Iris pigment epithelial cell (primary cell): ENCODE data around the gene NCOR2.

Experiments used
- DNase-seq: peaks from one replicate; pipeline ENCODE4 v3.0.0-alpha.2; 2011; ENCODE audit warnings: low read depth

NCOR2 gene

GRCh38 chr12:124559182-124560017 is 8.0 kb downstream of the NCOR2 start:
- DNase-seq = no peak

GRCh38 chr12:124558313-124558712 is 9.1 kb downstream of the NCOR2 start:
- DNase-seq = no peak

GRCh38 chr12:124557518-124558223 is 9.7 kb downstream of the NCOR2 start:
- DNase-seq = no peak

- no peak for DNase-seq
Measured at GRCh38 chr12:124556896-124557501, 10.4 kb downstream of the NCOR2 start.

GRCh38 chr12:124556074-124556466 is 11.3 kb downstream of the NCOR2 start:
- no peak for DNase-seq

GRCh38 chr12:124555168-124556073 is 12.0 kb downstream of the NCOR2 start:
- DNase-seq = no peak

- no peak for DNase-seq
Measured at GRCh38 chr12:124554429-124555029, 12.9 kb downstream of the NCOR2 start.

- DNase-seq = no peak
Measured at GRCh38 chr12:124553862-124554428, 13.5 kb downstream of the NCOR2 start.

GRCh38 chr12:124551268-124552144 is 15.9 kb downstream of the NCOR2 start:
- DNase-seq = no peak

GRCh38 chr12:124550123-124551089 is 17.0 kb downstream of the NCOR2 start:
- DNase-seq = no peak

- no peak for DNase-seq
Measured at GRCh38 chr12:124549629-124550028, 17.8 kb downstream of the NCOR2 start.

- DNase-seq = peak; percentile 84
Measured at GRCh38 chr12:124548854-124549378, 18.5 kb downstream of the NCOR2 start.

- DNase-seq = no peak
Measured at GRCh38 chr12:124547626-124548025, 19.8 kb downstream of the NCOR2 start.

GRCh38 chr12:124545508-124546418 is 21.6 kb downstream of the NCOR2 start:
- peak; percentile 91 for DNase-seq

- DNase-seq = no peak
Measured at GRCh38 chr12:124544983-124545382, 22.4 kb downstream of the NCOR2 start.

GRCh38 chr12:124544311-124544970 is 23.0 kb downstream of the NCOR2 start:
- DNase-seq = no peak
